ENCODE measurements around the gene CTDP1.

Gene CTDP1

GRCh38 chr18:79789901-79790890, 110.6 kb downstream of the CTDP1 start:
- no peak overlapping the region for H3K4me3 ChIP-seq
- no peak for TF ChIP-seq CTCF (IDR thresholded peaks at IDR 0.05)
- intact Hi-C loops (cut with DNase I; ENCODE audit: low total_unique reads) = no loop called here
- no peaks in the 10 kb centered on the region for H3K36me3 ChIP-seq
- DNase-seq = peak in 1 of 2 donors; percentile 56
- no peaks in the 10 kb centered on the region for H3K9me3 ChIP-seq
- H3K27me3 ChIP-seq = peaks cover 0 to 64% of the 10 kb centered on the region in 2 donors
- no peak overlapping the region for H3K27ac ChIP-seq
- peaks cover 0 to 18% (median 8%) of the 10 kb centered on the region in 4 donors for H3K4me1 ChIP-seq

GRCh38 chr18:79790996-79791972, 111.7 kb downstream of the CTDP1 start:
- intact Hi-C loops (cut with DNase I; ENCODE audit: low total_unique reads) = no loop called here
- no peak for TF ChIP-seq CTCF (IDR thresholded peaks at IDR 0.05)
- H3K27me3 ChIP-seq = peaks cover 0 to 54% of the 10 kb centered on the region in 2 donors
- no peaks in the 10 kb centered on the region for H3K9me3 ChIP-seq
- H3K4me1 ChIP-seq = peaks cover 0 to 18% (median 8%) of the 10 kb centered on the region in 4 donors
- H3K4me3 ChIP-seq = no peak overlapping the region
- no peaks in the 10 kb centered on the region for H3K36me3 ChIP-seq
- peak in 1 of 2 donors; percentile 56 for DNase-seq
- no peak overlapping the region for H3K27ac ChIP-seq

GRCh38 chr18:79792096-79792987, 112.7 kb downstream of the CTDP1 start:
- H3K27me3 ChIP-seq = peaks cover 0 to 53% of the 10 kb centered on the region in 2 donors
- intact Hi-C loops (cut with DNase I; ENCODE audit: low total_unique reads) = no loop called here
- no peak for TF ChIP-seq CTCF (IDR thresholded peaks at IDR 0.05)
- no peak overlapping the region for H3K4me3 ChIP-seq
- H3K27ac ChIP-seq = no peak overlapping the region
- no peak for DNase-seq
- H3K36me3 ChIP-seq = no peaks in the 10 kb centered on the region
- no peaks in the 10 kb centered on the region for H3K9me3 ChIP-seq
- peaks cover 0 to 18% (median 8%) of the 10 kb centered on the region in 4 donors for H3K4me1 ChIP-seq

GRCh38 chr18:79792988-79793355, 113.4 kb downstream of the CTDP1 start:
- intact Hi-C loops (cut with DNase I; ENCODE audit: low total_unique reads) = no loop called here
- Histone ChIP-seq H3K36me3 (no peaks in the 10 kb centered on the region), H3K27me3 (peaks cover 2 to 53% of the 10 kb centered on the region in 2 donors), H3K27ac (no peak overlapping the region), H3K9me3 (no peaks in the 10 kb centered on the region), H3K4me1 (peaks cover 0 to 20% (median 10%) of the 10 kb centered on the region in 4 donors), H3K4me3 (no peak overlapping the region)
- no peak for TF ChIP-seq CTCF (IDR thresholded peaks at IDR 0.05)
- DNase-seq = no peak

GRCh38 chr18:79794846-79795245, 115.2 kb downstream of the CTDP1 start:
- Histone ChIP-seq H3K27me3 (peaks cover 5 to 53% of the 10 kb centered on the region in 2 donors), H3K36me3 (no peaks in the 10 kb centered on the region), H3K9me3 (no peaks in the 10 kb centered on the region), H3K4me1 (peaks cover 0 to 28% (median 17%) of the 10 kb centered on the region in 4 donors), H3K4me3 (no peak overlapping the region), H3K27ac (no peak overlapping the region)
- no peak for DNase-seq
- no peak for TF ChIP-seq CTCF (IDR thresholded peaks at IDR 0.05)
- intact Hi-C loops (cut with DNase I; ENCODE audit: low total_unique reads) = no loop called here

Measured in tibial artery (tissue), 4 donors.